Activated CD8-positive, alpha-beta memory T cell treated with anti-CD3 and anti-CD28 coated beads for 36 hours (primary cell): ENCODE results near the gene CNTN3. TPM values are rescaled to one million over a fixed set of nuclear protein-coding genes. Genes with fewer than 3 reads are reported as not detected.

Experiments used
- CTCF ChIA-PET: fragments of 350-600 bp; sonication (Branson Sonifier 250); formaldehyde crosslinking; loops from one replicate; lab custom pipeline; 2021; ENCODE audit warnings: antibody characterized with exemption; lab: Charles Lee
- POLR2A ChIA-PET: fragments of 350-600 bp; sonication (Branson Sonifier 250); formaldehyde crosslinking; loops from one replicate; lab custom pipeline; 2021; ENCODE audit warnings: antibody characterized with exemption; lab: Charles Lee
- total RNA-seq, 2 experiments: library from RNA; stranded (reverse); gene quantifications; one replicate each; pipeline ENCODE4 v1.2.3, GENCODE V29; 2021

The CNTN3 gene
- not detected for total RNA-seq

- CTCF ChIA-PET: no interaction called here
- POLR2A ChIA-PET: no interaction called here
Measured at GRCh38 chr3:74614107-74614967, at the start of gene CNTN3. Gene CNTN3, minus strand, starts transcription at chr3:74614659. Its CDS starts 93,547 bp downstream, at chr3:74521112.

- ChIA-PET POLR2A (no interaction called here), CTCF (no interaction called here)
Measured at GRCh38 chr3:74663178-74663577, 48.7 kb upstream of the CNTN3 start.

DNA sequence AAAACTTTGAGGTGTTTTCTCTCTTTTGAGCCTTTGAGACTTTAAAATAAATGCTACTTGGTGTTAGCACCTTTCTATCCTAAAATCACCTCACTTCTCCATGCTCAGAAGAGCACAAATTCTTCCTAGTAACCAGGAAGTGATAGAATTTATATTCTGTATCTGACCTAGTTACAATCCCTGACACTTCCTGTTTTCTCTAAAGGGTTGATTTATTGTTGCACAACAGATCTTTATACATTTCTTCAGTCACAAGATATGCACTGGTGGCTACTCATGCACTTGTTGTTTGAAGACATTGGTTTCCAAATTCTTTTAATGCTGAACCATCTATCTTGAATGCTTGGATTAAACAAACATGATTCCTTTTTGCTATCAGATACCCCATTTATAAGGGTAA, 47.2 kb upstream of the CNTN3 start:
- ChIA-PET POLR2A (no interaction called here), CTCF (no interaction called here)

- CTCF ChIA-PET: no interaction called here
Measured at GRCh38 chr3:74651885-74652284, 37.4 kb upstream of the CNTN3 start.

GRCh38 chr3:74651292-74651691, 36.8 kb upstream of the CNTN3 start:
- POLR2A ChIA-PET: no interaction called here

More at GRCh38 chr3:74651885-74652284, 37.4 kb upstream of the CNTN3 start:
- POLR2A ChIA-PET: no interaction called here

DNA sequence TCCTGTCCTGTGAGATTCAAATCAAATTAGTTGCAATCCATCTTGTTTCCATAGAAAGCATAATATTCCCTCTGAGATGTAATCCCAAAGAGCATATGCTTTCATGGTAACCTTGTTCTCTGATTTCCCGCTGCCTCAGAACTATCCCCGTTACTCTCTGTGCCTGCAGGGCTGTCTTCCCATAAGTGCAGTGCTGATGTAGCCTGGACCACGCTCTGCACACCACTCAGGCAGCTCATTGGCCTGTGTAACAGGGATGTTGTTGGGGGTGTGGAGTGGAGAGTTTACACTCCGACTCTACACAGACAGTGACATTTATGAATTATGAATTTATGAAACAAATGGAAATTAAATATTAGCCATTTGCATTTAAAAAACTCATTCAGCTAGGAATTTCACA, 33.6 kb upstream of the CNTN3 start:
- ChIA-PET CTCF (no interaction called here), POLR2A (no interaction called here)

More at GRCh38 chr3:74651292-74651691, 36.8 kb upstream of the CNTN3 start:
- CTCF ChIA-PET: no interaction called here

- ChIA-PET POLR2A (no interaction called here), CTCF (no interaction called here)
Measured at GRCh38 chr3:74646094-74646493, 31.6 kb upstream of the CNTN3 start.

GRCh38 chr3:74643636-74644035, 29.2 kb upstream of the CNTN3 start:
- POLR2A ChIA-PET: no interaction called here
- CTCF ChIA-PET: no interaction called here

- CTCF ChIA-PET: no interaction called here
- POLR2A ChIA-PET: no interaction called here
Measured at GRCh38 chr3:74642876-74643275, 28.4 kb upstream of the CNTN3 start.

- POLR2A ChIA-PET: no interaction called here
- CTCF ChIA-PET: no interaction called here
Measured at GRCh38 chr3:74640211-74640610, 25.8 kb upstream of the CNTN3 start.

DNA sequence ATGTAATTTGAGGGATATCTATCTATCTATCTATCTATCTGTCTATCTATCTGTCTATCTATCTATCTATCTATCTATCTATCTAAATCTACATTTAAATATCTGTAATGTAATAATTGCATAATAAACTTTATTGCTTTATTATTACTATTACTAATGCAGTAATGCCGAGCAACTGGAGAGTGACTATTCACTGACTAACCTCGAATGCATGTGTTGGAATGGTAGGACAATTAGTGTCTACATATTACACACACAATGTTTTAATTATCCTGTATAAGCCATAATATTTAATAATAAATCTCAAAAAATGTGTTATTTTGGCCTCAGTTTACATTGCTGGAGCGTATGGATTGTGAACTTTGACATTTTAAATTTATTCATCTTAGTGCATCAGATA, 25.2 kb upstream of the CNTN3 start:
- POLR2A ChIA-PET: no interaction called here
- CTCF ChIA-PET: no interaction called here

GRCh38 chr3:74636981-74637380, 22.5 kb upstream of the CNTN3 start:
- POLR2A ChIA-PET: no interaction called here
- CTCF ChIA-PET: no interaction called here

DNA sequence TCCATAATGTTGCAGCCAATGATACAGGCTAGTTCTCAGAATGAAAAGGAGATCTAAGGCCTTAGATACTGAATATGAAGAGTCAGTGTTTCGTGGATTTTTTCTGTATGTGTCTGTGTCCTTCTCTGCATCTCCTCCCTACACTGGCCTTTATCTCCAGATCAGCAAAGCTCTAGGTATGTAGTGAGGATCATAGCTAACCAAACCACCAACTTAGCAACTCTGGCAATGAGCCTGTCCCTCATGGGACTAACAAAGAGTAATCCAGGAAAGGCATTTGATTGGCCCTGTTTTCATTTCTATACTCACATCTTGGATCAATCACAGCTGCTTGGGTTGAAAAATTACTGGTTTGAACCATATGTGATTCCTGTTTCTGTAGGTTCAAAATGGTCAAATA, 18.6 kb upstream of the CNTN3 start:
- ChIA-PET POLR2A (no interaction called here), CTCF (no interaction called here)

- ChIA-PET CTCF (no interaction called here), POLR2A (no interaction called here)
Measured at GRCh38 chr3:74631351-74632140, 17.1 kb upstream of the CNTN3 start.

- ChIA-PET CTCF (no interaction called here), POLR2A (no interaction called here)
Measured at GRCh38 chr3:74630602-74631001, 16.1 kb upstream of the CNTN3 start.

DNA sequence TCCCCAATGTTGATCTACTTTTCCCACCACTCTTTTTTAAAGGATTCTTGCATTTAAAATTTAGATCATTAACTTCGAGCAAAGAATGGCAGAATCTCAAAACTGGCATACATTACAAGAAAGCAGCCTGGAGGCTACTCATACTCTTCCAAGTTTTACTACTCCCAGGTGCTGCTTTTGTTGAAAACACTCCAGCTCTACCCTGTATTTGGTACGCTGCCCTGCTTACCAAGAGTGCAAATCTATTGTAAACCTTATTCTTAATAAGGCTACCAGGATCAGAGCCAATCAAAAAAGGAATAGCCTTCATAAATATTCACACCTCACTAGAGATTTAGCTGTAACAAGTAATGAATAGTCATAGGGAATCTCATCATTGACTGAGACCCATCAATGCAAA, 11.6 kb upstream of the CNTN3 start:
- CTCF ChIA-PET: no interaction called here

GRCh38 chr3:74624301-74624700, 9.8 kb upstream of the CNTN3 start:
- CTCF ChIA-PET: no interaction called here
- POLR2A ChIA-PET: no interaction called here

More for the DNA sequence above, 11.6 kb upstream of the CNTN3 start:
- POLR2A ChIA-PET: no interaction called here

- CTCF ChIA-PET: no interaction called here
- POLR2A ChIA-PET: no interaction called here
Measured at GRCh38 chr3:74623261-74623836, 8.9 kb upstream of the CNTN3 start.

DNA sequence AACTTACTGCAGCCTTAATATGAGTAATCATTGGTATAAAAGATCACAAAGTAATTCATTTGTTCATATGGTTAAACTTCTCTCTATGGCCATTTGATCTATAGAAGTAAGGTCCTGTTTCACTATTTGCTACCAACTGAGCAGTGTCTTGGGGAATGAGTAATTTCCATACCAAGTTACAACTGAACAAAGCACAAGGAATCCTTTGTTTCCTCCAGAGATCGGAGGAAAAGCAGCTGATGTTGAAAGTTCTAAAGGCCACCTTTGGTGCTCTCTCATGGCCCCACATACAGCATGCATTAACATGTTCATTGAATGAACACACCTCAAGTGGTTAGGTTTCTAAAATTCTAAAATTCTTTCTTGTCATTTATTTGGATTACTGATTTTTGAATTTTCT, 7.1 kb upstream of the CNTN3 start:
- POLR2A ChIA-PET: no interaction called here
- CTCF ChIA-PET: no interaction called here

DNA sequence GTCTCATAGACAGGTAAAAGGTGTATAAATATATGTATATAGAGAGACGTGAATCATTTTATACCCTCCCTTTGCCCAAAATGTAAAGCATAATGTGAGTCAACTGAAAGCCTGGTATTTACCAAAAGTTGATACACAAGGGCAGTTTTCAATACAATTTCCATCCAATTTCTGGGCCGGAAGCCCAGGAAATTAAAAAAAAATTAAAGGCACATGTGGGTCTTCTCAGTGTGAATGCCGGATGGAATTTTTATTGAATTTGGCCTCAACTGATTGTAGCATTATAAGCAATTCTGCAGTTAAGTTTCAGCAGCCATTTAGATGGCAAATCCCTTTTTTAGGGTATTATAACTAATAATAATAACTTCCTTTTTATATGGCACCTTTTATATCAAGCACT, 3.3 kb upstream of the CNTN3 start:
- POLR2A ChIA-PET: no interaction called here

More for the DNA sequence above, 3.3 kb upstream of the CNTN3 start:
- CTCF ChIA-PET: no interaction called here
